ENCODE measurements around the gene ARSB.

The ARSB gene

DNA sequence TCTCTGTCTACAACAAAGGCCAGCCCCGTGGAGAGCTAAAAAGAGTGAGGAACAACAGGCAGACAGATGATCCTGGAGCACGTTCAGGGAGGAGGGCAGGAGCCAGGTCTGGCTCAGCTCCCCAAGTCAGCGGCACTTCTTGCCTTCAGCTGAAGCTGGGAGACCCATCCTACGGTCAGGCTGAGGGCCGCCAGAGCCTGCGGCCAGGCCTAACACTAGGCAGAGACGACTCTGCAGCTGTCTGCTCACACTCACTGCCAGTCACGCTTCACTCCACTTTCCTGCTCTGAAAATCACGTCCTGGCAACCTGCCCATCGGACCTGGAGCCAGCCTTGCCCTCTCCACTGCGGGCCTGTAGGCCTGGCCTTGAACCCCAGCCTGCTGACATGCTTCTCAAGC, 175.7 kb downstream of the ARSB start:
- no peak for TF ChIP-seq CTCF (IDR thresholded peaks at IDR 0.05; ENCODE audit: low read depth, low read length)
- Histone ChIP-seq H3K36me3 (no peaks in the 10 kb centered on the region), H3K27ac (no peak overlapping the region), H3K4me3 (ENCODE audit: low read depth, low read length) (no peak overlapping the region), H3K27me3 (ENCODE audit: insufficient read depth, low read depth, severe bottlenecking) (no peaks in the 10 kb centered on the region), H3K9me3 (ENCODE audit: severe bottlenecking) (no peaks in the 10 kb centered on the region)
- DNase-seq, result no peak

DNA sequence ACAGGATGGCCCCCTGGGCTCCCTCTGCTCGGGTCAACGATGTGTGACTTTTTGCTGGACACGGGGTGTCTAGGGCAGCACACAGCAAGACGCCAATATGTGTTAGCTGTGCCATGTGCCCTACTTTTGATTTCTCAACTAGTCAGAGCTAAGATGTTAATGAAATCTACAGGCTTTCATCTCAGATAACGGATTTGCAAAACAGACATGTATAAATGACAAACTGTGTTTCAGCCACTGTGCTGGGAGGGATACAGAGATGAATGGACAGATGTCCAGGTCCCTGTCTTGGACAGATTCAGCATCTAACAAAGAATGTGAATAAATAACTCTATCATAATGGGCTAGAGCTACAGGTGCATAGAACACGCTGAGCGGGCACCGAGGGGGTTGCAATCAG, 176.3 kb downstream of the ARSB start:
- H3K27ac ChIP-seq, result no peak overlapping the region

DNA sequence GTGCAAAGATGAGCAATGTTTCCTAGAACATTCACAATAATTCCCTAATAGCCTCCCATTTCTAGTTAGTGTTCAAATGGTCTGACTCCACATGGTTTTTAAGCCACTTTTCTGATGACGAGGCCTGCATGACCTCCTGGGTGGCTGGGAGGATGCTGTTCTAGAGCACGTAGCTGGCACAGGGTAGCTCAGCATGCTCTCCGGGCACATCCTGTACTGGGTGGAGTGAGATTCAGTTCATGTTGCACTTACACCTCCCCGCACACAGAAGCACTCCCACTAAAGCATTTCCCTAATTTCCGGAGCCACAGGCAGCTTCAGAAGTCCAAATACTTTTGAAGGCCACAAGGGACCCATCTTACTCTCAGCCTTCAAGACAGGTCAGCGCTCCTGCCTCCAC, 176.7 kb downstream of the ARSB start:
- Histone ChIP-seq H3K9me3 (ENCODE audit: severe bottlenecking) (no peaks in the 10 kb centered on the region), H3K27me3 (ENCODE audit: insufficient read depth, low read depth, severe bottlenecking) (no peaks in the 10 kb centered on the region), H3K36me3 (no peaks in the 10 kb centered on the region), H3K4me3 (ENCODE audit: low read depth, low read length) (no peak overlapping the region), H3K27ac (no peak overlapping the region)
- DNase-seq, result no peak
- TF ChIP-seq CTCF (IDR thresholded peaks at IDR 0.05; ENCODE audit: low read depth, low read length), result no peak

More for the DNA sequence above, 176.3 kb downstream of the ARSB start:
- Histone ChIP-seq H3K36me3 (no peaks in the 10 kb centered on the region), H3K27me3 (ENCODE audit: insufficient read depth, low read depth, severe bottlenecking) (no peaks in the 10 kb centered on the region), H3K4me3 (ENCODE audit: low read depth, low read length) (no peak overlapping the region), H3K9me3 (ENCODE audit: severe bottlenecking) (no peaks in the 10 kb centered on the region)
- DNase-seq, result no peak
- no peak for TF ChIP-seq CTCF (IDR thresholded peaks at IDR 0.05; ENCODE audit: low read depth, low read length)

DNA sequence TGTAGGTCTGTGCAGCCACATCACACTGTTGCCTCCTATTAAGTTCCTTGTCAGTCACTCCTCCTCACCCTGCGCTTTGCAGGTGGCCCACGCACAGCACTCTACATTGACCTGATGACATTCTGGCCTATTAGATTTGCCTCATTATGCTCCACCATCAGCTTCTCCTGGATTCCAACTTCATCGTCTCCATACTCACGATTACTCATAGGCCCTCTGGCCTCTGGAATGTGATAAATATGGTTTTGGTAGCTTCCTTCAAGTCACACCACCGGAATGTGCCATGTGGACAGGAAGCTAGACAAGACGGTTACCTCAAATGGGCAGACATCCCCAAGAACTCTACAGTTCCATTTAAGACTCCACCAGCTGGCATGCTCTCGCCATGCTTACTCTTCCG, 178.6 kb downstream of the ARSB start:
- no peak for TF ChIP-seq CTCF (IDR thresholded peaks at IDR 0.05; ENCODE audit: low read depth, low read length)
- no peak overlapping the region for H3K27ac ChIP-seq
- no peaks in the 10 kb centered on the region for H3K27me3 ChIP-seq (ENCODE audit: insufficient read depth, low read depth, severe bottlenecking)
- H3K36me3 ChIP-seq, result no peaks in the 10 kb centered on the region
- no peak for DNase-seq
- no peak overlapping the region for H3K4me3 ChIP-seq (ENCODE audit: low read depth, low read length)
- no peaks in the 10 kb centered on the region for H3K9me3 ChIP-seq (ENCODE audit: severe bottlenecking)

- DNase-seq, result no peak
- H3K4me3 ChIP-seq (ENCODE audit: low read depth, low read length), result no peak overlapping the region
- no peaks in the 10 kb centered on the region for H3K27me3 ChIP-seq (ENCODE audit: insufficient read depth, low read depth, severe bottlenecking)
- H3K36me3 ChIP-seq, result no peaks in the 10 kb centered on the region
- H3K27ac ChIP-seq, result no peak overlapping the region
- no peak for TF ChIP-seq CTCF (IDR thresholded peaks at IDR 0.05; ENCODE audit: low read depth, low read length)
- no peaks in the 10 kb centered on the region for H3K9me3 ChIP-seq (ENCODE audit: severe bottlenecking)
Observed at GRCh38 chr5:78805474-78806124, 179.5 kb downstream of the ARSB start.

- Histone ChIP-seq H3K36me3 (no peaks in the 10 kb centered on the region), H3K9me3 (ENCODE audit: severe bottlenecking) (no peaks in the 10 kb centered on the region), H3K4me3 (ENCODE audit: low read depth, low read length) (no peak overlapping the region), H3K27ac (no peak overlapping the region), H3K27me3 (ENCODE audit: insufficient read depth, low read depth, severe bottlenecking) (no peaks in the 10 kb centered on the region)
- no peak for DNase-seq
- TF ChIP-seq CTCF (IDR thresholded peaks at IDR 0.05; ENCODE audit: low read depth, low read length), result no peak
Observed at GRCh38 chr5:78804995-78805394, 180.1 kb downstream of the ARSB start.

All from WERI-Rb-1 (cell line).